GM21825 (cell line): ENCODE measurements around the gene SYMPK.

Experiments used
- ATAC-seq: cut with Tn5 transposase; IDR thresholded peaks from one replicate; pipeline ENCODE4 v1.9.1; 2021; ENCODE audit warnings: mild to moderate bottlenecking, moderate library complexity; ENCODE audit not compliant: unreplicated experiment

Gene SYMPK

DNA sequence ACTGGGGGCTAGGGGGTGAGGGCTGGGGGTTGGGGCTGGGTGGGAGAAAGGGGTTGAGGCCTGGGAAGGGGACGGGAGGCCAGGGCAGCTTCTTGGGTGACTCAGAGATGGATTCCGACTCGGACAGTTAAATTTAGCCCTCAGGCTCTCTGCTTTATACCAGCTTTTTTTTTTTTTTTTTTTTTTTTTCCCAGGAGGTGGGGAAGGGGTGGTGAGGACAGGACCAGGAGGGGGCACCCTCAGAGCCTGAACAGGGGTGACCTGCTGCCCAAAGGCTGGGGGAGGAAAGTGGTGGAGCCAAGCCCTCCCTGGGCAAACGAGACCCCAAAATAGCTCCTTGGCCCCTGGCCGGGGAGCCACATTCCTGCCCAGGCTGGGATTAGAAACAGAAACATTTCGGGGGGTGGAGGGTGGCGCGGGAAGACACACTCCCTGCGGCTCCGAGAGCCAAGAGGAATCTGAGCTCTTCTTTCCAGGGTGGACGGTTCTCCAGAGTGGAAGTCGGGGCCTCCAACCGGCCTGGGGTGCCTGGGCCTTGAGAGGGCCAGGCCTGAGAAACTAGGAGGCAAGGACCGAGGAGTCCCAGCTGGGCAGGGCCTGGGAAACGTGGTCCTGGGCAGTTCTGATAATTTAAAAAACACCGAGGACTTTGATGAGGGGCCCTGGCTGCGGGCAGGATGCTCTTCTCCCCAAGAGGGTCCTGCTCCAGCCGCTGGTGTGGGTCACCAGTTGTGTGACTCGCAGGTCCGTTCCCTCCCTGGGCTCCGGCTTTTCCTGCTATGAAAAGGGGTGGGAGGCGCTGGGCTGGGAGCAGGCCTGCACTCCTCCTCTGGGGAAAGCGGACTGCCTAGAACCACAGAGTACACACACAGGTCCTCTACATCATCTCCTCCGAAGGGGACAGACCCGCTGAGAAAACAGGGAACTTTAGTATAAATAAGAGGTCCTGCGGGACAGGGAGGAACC lies 79.8 kb downstream of the SYMPK start:
- ATAC-seq = no peak

DNA sequence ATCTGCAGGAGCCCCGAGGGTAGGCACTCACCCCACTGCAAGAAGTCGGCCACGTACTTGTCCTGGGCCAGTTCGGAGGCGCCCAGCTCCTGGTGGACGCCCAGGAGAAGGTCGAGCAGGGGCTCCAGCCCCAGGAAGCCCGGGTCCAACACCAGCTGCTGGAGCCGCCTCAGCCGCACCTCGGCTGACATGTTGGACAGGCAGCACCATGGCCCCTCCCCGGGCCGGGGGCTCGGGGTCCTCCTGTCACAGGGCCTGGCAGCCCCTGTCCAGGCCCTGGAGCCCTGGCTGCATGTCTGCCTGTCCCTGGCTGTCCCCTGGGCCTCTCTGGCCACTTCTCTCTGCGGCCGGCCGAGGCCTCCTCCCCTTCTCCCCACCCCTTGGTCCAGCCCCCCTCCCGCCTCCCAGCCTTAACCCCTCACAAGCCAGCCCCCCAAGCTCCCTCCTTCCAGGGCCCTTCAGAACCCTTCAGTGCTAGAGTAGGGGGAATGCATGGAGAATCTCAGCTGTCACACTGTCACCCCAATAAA lies 80.7 kb downstream of the SYMPK start, which contains the start of gene DMPK:
DMPK (minus strand) TSS at position 329 of the 530 bp plus-strand sequence; CDS start at position 191, 138 bp downstream.
- no peak for ATAC-seq

GRCh38 chr19:45781214-45782161 lies 81.5 kb downstream of the SYMPK start:
- no peak for ATAC-seq

- no peak for ATAC-seq
These were observed 82.3 kb downstream of the SYMPK start for GRCh38 chr19:45780448-45781213.

- ATAC-seq = no peak
These were observed 82.8 kb downstream of the SYMPK start for GRCh38 chr19:45780146-45780447.

DNA sequence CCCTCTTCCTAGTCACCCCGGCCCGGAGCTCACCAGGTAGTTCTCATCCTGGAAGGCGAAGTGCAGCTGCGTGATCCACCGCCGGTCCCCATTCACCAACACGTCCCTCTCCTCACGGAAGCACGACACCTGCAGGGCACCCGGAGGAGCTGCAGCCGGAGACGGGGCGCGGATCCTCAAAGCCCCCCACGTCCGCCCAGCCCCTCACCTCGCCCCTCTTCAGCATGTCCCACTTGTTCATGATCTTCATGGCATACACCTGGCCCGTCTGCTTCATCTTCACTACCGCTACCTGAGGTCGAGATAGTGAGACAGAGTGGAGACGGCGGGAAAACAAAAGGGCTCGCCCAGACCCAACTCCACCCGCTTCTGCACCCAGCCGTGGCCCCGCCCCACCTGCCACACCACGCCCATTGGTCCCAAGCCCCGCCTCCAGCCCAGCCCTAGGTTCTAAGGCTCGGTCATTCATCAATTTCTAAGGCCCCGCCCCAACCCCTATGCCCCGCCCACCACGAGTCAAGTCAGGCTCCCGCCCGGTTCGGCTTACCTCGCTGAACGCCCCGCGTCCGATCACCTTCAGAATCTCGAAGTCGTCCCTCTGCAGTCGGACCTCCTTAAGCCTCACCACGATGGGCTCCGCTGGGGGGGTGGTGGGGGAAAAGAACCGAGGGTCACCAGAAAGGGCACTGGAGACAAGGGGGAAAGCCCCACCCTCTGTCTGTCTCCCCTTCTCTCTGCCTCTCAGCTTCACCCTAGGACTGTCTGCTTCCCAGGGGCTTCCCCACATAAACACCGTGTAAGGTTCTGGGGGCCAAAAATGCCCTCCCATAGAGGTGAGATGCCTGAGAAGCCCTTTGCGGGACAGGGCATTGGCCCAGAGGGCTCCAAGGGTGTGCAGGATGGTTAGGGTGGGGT lies 83.5 kb downstream of the SYMPK start:
- ATAC-seq = peak; percentile 83

GRCh38 chr19:45778010-45778661 lies 84.8 kb downstream of the SYMPK start:
- ATAC-seq = no peak

- no peak for ATAC-seq
These were observed 85.5 kb downstream of the SYMPK start for GRCh38 chr19:45777395-45777961.

GRCh38 chr19:45774765-45775164 lies 88.2 kb downstream of the SYMPK start:
- ATAC-seq = no peak

DNA sequence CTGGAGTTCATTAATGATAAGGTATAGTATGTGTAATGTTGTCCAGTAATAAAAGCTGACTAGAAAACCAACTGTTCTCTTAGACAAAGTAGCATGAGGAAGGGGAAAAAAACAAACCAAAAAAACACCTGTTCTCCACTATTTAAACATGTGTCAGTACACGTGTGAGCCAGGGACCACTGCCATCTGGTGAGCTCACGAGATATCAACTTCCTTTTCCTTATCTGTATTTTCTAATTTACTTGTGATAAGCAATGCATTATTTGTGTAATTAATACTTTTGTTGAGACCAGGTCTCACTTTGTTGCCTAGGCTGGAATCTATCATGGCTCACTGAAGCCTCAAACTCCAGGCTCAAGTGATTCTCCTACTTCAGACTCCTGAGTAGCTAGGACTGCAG lies 89.6 kb downstream of the SYMPK start:
- no peak for ATAC-seq

DNA sequence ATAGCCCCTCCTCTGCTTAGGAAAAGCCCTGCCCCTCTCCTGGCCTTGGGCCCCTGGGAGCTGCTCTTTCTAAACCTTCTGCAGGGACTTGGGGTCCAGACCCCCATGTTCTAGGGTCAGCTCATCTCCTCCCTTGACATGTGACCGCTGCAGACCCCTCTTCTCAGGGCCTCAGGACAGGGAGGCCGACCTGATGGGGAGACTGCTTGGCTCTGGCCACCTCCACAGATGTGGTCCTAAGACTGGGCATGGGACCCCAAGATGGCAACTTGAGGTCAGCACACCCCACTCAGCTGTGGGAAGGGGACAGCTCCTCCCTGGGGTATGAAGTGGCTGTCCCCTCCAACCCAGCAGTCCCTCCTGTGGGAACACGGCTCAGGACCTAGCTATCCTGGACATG lies 90.0 kb downstream of the SYMPK start:
- no peak for ATAC-seq

DNA sequence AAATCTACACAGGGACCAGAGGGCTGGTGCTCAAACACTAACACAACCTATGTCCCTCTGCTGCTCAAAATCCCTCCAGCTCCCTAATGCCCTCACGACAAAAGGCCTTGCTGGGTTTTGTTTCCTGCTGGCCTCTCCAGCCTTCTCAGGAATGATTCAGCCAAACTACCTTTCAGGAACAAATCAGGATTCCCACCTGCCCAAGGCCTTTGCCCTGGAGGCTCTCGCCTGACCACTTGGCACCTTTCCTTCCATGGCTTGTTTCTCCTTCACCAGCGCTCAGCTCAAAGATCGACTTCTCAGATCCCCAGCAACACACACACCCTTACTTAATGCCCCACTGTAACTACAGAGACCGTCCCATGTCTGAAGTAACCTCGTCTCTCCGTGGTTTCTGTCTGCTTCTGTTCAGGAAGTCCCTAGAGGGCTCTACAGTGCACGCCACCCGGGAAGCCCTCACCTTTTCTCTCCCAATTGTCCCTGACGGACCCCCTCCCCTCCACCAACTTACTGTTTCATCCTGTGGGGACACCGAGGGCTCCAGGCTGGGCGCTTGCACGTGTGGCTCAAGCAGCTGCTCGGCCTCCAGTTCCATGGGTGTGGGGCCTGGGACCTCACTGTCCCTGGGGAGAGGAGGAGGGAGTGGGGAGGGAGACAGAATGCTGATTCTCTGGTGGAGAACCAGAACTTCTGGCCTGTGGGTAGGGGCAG lies 90.7 kb downstream of the SYMPK start:
- no peak for ATAC-seq

DNA sequence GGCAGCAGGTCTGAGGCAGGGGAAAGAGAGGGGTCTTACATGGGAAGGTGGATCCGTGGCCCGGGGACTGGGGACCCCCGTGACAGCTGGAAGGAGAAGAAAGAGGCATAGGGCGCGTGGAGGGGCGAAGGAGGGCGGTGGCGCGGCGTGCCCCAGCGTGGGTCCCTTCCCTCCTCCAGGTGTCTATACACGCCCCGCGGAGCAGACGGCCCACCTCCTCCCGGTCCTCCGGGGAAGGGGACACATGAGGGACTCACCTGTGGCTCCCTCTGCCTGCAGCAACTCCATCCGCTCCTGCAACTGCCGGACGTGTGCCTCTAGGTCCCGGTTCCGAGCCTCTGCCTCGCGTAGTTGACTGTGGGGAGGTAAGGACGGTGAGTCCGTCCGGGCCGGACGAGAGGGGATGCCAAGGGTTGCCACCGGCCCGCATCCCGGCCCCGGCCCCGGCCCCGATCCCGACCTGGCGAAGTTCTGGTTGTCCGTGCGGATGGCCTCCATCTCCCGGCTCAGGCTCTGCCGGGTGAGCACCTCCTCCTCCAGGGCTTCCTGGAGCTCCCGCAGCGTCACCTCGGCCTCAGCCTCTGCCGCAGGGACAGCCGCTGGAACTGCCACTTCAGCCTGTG lies 91.5 kb downstream of the SYMPK start:
- ATAC-seq = no peak

- ATAC-seq = peak; percentile 52
These were observed 92.5 kb downstream of the SYMPK start for GRCh38 chr19:45770192-45771101.

DNA sequence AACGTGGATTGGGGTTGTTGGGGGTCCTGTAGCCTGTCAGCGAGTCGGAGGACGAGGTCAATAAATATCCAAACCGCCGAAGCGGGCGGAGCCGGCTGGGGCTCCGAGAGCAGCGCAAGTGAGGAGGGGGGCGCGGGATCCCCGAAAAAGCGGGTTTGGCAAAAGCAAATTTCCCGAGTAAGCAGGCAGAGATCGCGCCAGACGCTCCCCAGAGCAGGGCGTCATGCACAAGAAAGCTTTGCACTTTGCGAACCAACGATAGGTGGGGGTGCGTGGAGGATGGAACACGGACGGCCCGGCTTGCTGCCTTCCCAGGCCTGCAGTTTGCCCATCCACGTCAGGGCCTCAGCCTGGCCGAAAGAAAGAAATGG lies 93.1 kb downstream of the SYMPK start:
- no peak for ATAC-seq

DNA sequence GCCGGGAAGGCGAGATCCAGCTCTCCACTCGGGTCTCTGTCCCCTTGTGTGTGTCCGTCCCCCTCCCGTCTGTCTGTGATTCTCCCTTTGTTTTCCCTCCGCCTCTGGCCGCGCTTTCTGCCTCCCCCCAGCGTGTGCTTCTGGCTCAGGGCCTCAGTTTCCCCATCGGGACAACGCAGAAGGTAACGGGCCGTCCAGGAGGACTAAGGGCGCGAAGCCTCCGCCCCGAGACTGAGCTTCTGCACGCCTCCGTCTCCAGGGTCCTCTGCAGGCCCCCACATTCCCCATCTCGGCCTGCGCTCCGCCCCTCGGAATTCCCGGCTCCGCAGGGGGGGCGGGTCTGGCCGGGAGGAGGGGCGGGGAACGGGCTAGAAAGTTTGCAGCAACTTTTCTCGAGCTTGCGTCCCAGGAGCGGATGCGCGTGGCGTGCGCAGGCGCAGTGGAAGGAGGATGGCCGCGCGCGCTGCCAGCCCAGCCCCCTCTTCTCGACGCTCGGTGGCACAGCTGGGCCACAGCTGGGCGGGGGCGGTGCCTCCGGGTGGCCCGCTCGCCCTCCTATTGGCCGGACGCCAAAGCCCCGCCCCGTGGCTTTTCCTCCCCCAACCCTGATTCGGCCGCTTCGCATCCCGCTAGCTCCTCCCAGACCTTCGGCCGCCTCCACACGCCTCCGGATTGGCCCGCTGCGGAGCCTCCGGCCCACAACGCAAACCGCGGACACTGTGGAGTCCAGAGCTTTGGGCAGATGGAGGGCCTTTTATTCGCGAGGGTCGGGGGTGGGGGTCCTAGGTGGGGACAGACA lies 93.8 kb downstream of the SYMPK start, which contains the start of gene SIX5:
SIX5 (minus strand) TSS at position 269 of the 799 bp plus-strand sequence. CDS start 408 bp downstream, outside the sequence.
- ATAC-seq = peak; percentile 43
